GM12872 (cell line): ENCODE results near the gene PLA2G3.

Source experiments
- CTCF ChIP-seq: IDR thresholded peaks from 3 replicates; pipeline ENCODE4 v1.5.1; 2011; ENCODE audit warnings: low read depth, mild to moderate bottlenecking, low read length, moderate library complexity; ENCODE audit not compliant: insufficient read depth

Gene PLA2G3

GRCh38 chr22:31107894-31108218 lies 32.5 kb downstream of the PLA2G3 start:
- TF ChIP-seq CTCF = no peak

GRCh38 chr22:31107178-31107893 lies 33.0 kb downstream of the PLA2G3 start, which contains the start of gene SELENOM:
Gene SELENOM, minus strand, starts transcription at chr22:31107568. Its CDS starts 63 bp downstream, at chr22:31107505.
- TF ChIP-seq CTCF = peak; percentile 82

- TF ChIP-seq CTCF = no peak
Measured at GRCh38 chr22:31106731-31107177, 33.6 kb downstream of the PLA2G3 start.

- TF ChIP-seq CTCF = no peak
Measured at GRCh38 chr22:31106001-31106571, 34.2 kb downstream of the PLA2G3 start.

GRCh38 chr22:31105282-31105929 lies 34.9 kb downstream of the PLA2G3 start:
- TF ChIP-seq CTCF = no peak

- peak; percentile 47; the same call in 1 of the 3 replicates for TF ChIP-seq CTCF
Measured at GRCh38 chr22:31104869-31105268, 35.4 kb downstream of the PLA2G3 start.

GRCh38 chr22:31103899-31104694 lies 36.2 kb downstream of the PLA2G3 start:
- TF ChIP-seq CTCF = no peak
